GM18861 (cell line): ENCODE measurements around the gene HOXC13.

Experiments
- ATAC-seq: cut with Tn5 transposase; IDR thresholded peaks from one replicate; pipeline ENCODE4 v1.9.1; 2021; ENCODE audit not compliant: unreplicated experiment

The HOXC13 gene

GRCh38 chr12:53953831-53954693, 15.4 kb downstream of the HOXC13 start:
- ATAC-seq, result no peak

GRCh38 chr12:53954694-53955035, 16.0 kb downstream of the HOXC13 start, which contains the start of gene HOXC12:
TSS of gene HOXC12 (plus strand) at chr12:53954903. CDS start at chr12:53954930, 27 bp downstream.
- no peak for ATAC-seq

- ATAC-seq, result no peak
Observed at GRCh38 chr12:53955036-53955775, 16.6 kb downstream of the HOXC13 start.

GRCh38 chr12:53955776-53956250, 17.2 kb downstream of the HOXC13 start:
- no peak for ATAC-seq

GRCh38 chr12:53956251-53956887, 17.7 kb downstream of the HOXC13 start:
- ATAC-seq, result no peak

- ATAC-seq, result no peak
Observed at GRCh38 chr12:53956914-53957536, 18.4 kb downstream of the HOXC13 start.

- ATAC-seq, result no peak
Observed at GRCh38 chr12:53958128-53958527, 19.5 kb downstream of the HOXC13 start.

- ATAC-seq, result no peak
Observed at GRCh38 chr12:53959314-53959713, 20.7 kb downstream of the HOXC13 start.

- no peak for ATAC-seq
Observed at GRCh38 chr12:53960187-53961024, 21.8 kb downstream of the HOXC13 start.

GRCh38 chr12:53961025-53961761, 22.6 kb downstream of the HOXC13 start:
- no peak for ATAC-seq

GRCh38 chr12:53963005-53963404, 24.4 kb downstream of the HOXC13 start:
- no peak for ATAC-seq

GRCh38 chr12:53963434-53964314, 25.0 kb downstream of the HOXC13 start:
- ATAC-seq, result no peak

GRCh38 chr12:53964315-53964713, 25.7 kb downstream of the HOXC13 start:
- no peak for ATAC-seq

- ATAC-seq, result no peak
Observed at GRCh38 chr12:53965281-53966084, 26.9 kb downstream of the HOXC13 start.

GRCh38 chr12:53966085-53966384, 27.4 kb downstream of the HOXC13 start:
- no peak for ATAC-seq

- ATAC-seq, result no peak
Observed at GRCh38 chr12:53966385-53967133, 27.9 kb downstream of the HOXC13 start.

GRCh38 chr12:53967421-53967925, 28.8 kb downstream of the HOXC13 start:
- no peak for ATAC-seq
